T-helper 2 cell treated with Interferon-gamma antibody and Interleukin-4, amounts not matched to agents 5 μg/mL and 100 μg/mL, for 36 hours (primary cell): ENCODE results near the gene ZNF48.

ENCODE experiments used
- DNase-seq: peaks from one replicate; pipeline ENCODE4 v3.0.0; 2021; ENCODE audit warnings: low spot score
- H3K27ac Mint-ChIP-seq: one replicate; pipeline ENCODE4 v1.8.0; 2021; ENCODE audit warnings: mild to moderate bottlenecking, mixed read lengths
- H3K27me3 Mint-ChIP-seq: one replicate; pipeline ENCODE4 v1.8.0; 2021; ENCODE audit warnings: low read depth, mixed read lengths
- H3K36me3 Mint-ChIP-seq: one replicate; pipeline ENCODE4 v1.8.0; 2021; ENCODE audit warnings: low read depth, mixed read lengths
- H3K4me1 Mint-ChIP-seq: one replicate; pipeline ENCODE4 v1.8.0; 2021; ENCODE audit warnings: low read depth, mixed read lengths
- H3K4me3 Mint-ChIP-seq: one replicate; pipeline ENCODE4 v1.8.0; 2022; ENCODE audit warnings: mild to moderate bottlenecking, moderate library complexity, mixed read lengths
- H3K9me3 Mint-ChIP-seq: one replicate; pipeline ENCODE4 v1.8.0; 2021; ENCODE audit warnings: mixed read lengths

The ZNF48 gene

DNA sequence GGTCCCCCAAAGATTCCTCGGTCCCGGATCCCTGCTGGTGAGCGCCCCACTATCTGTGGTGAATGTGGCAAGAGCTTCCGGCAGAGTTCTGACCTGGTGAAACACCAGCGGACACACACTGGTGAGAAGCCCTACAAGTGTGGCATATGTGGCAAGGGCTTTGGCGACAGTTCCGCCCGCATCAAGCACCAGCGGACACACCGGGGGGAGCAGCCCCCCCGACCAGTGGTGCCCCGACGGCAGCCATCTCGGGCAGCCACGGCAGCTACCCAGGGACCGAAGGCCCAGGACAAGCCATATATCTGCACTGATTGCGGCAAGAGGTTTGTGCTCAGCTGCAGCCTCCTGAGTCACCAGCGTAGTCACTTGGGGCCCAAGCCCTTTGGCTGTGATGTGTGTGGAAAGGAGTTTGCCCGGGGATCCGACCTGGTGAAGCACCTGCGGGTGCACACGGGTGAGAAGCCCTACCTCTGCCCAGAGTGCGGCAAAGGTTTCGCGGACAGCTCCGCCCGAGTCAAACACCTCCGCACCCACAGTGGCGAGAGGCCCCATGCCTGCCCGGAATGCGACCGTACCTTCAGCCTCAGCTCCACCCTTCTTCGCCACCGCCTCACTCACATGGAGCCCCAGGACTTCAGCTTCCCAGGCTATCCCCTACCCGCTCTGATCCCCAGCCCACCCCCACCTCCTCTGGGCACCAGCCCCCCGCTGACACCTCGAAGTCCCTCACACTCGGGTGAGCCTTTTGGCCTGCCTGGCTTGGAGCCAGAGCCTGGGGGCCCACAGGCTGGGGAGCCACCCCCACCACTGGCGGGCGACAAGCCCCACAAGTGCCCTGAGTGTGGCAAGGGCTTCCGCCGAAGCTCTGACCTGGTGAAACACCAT is 2.8 kb downstream of the ZNF48 start:
- no peak overlapping the region for H3K4me3 Mint-ChIP-seq
- DNase-seq = no peak
- peaks cover 15% of the 10 kb centered on the region for H3K36me3 Mint-ChIP-seq
- no peaks in the 10 kb centered on the region for H3K27me3 Mint-ChIP-seq
- H3K9me3 Mint-ChIP-seq = no peaks in the 10 kb centered on the region
- no peak overlapping the region for H3K27ac Mint-ChIP-seq
- H3K4me1 Mint-ChIP-seq = peaks cover 33% of the 10 kb centered on the region

DNA sequence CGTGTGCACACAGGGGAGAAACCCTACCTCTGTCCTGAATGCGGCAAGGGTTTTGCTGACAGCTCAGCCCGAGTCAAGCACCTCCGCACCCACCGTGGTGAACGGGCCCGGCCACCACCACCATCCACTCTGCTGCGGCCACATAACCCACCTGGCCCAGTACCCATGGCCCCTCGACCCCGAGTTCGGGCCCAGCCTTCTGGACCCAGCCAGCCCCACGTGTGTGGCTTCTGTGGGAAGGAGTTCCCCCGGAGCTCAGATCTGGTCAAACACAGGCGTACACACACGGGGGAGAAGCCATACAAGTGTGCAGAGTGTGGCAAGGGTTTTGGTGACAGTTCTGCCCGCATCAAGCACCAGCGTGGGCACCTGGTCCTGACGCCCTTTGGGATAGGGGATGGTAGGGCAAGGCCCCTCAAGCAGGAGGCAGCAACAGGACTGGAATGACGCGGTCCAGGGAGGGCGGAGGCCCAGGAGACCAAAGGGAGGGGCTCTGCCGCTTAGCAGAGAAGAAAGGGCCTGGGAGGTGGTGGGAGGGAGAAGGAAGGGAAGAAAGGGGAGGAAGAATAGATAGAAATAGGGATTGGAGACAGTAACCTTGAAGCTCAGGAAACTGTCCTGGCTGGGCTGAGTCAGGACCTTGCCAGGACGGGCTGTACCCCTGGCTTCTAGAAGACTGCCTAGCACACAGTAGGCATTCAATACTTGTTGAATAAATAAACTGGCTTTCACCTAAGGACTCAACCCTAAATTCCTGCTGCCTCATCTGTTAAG is 3.6 kb downstream of the ZNF48 start:
- no peak for DNase-seq
- Mint-ChIP-seq H3K4me1 (peaks cover 33% of the 10 kb centered on the region), H3K27me3 (no peaks in the 10 kb centered on the region), H3K36me3 (peaks cover 15% of the 10 kb centered on the region), H3K27ac (peak overlapping the region; percentile 65), H3K9me3 (no peaks in the 10 kb centered on the region), H3K4me3 (peak overlapping the region; percentile 60)

DNA sequence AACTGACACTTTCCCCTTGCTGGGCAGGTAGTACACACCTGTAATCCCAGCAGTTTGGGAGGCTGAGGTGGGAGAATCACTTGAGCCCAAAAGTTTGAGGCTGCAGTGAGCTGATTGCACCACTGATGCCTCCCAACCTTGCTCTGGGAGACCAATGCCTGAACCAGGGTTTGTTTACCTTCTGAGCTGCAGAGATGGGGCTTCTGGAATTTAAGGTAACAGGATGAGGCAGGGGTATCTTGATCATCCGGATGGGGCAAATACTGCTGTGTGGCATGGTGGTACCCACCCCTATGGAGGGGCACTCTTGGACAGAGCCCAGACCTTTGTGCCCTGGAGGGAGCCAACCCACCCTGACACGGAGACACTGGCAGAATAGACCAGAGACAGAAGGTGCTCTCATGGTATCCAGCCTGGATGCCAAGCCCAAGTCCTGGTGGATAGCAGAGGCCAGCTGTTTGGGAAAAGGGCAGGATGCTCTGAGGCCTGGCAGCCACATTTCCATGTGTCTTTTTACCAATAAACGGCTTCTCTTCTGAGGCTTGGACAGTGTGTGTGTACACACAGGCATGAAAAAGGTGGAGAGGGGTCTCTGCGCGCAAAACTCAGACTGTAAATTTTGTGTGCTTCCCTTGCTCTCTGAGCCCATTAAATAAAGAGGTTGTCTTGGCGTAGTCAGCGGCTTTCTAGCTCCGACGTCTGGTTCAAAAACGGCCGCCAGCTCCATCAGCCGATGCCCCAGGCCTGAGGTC is 4.4 kb downstream of the ZNF48 start:
- Mint-ChIP-seq H3K27ac (peak overlapping the region; percentile 80), H3K27me3 (no peaks in the 10 kb centered on the region), H3K36me3 (peaks cover 15% of the 10 kb centered on the region), H3K4me1 (peaks cover 30% of the 10 kb centered on the region), H3K9me3 (no peaks in the 10 kb centered on the region), H3K4me3 (peak overlapping the region; percentile 92)
- no peak for DNase-seq

DNA sequence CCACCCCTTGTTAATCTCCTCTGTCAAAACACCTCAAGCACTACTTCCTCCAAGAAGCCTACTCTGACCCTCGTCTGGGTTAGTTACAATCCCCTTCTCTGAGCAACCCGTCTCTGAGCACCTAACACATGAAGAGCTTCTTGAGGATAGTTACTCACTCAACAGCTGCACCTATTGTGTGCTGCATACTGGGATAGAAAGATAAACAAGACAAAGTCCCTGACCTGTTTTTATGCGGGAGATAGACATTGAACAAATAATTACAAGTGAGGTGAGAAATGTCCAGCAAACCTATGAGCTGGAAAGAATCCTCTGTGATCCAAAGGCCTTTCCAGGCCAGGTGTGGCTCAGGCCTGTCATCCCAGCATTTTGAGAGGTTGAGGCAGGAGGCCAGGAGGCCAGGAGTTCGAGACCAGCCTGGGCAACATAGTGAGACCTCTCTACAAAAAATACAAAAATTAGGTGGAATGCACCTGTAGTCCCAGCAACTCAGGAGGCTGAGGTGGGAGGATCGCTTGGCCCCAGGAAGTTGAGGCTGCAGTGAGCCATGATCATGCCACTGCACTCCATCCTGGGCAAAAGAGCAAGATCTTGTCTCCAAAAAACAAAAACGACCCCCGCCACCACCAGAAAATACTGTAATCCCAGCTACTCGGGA is 6.7 kb downstream of the ZNF48 start:
- H3K4me3 Mint-ChIP-seq = peak overlapping the region; percentile 92

DNA sequence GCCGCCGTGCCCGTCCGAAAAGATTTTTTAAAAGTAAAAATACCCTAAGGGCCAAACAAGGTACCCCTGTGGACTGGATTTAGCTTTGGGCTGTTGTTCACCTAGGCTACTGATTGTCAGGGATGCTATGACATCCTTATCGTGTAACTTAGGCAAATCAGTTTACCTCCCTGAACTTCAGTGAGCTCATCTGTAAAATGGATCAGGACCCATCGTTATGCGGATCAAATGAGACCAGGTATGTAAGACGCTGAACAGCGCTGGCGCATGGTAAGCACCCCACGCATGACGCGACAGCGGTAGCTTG is 11.5 kb downstream of the ZNF48 start:
- H3K4me3 Mint-ChIP-seq = peak overlapping the region; percentile 100
- H3K36me3 Mint-ChIP-seq = peaks cover 3% of the 10 kb centered on the region
- H3K9me3 Mint-ChIP-seq = no peaks in the 10 kb centered on the region
- H3K27me3 Mint-ChIP-seq = no peaks in the 10 kb centered on the region
- peaks cover 15% of the 10 kb centered on the region for H3K4me1 Mint-ChIP-seq
- peak overlapping the region; percentile 99 for H3K27ac Mint-ChIP-seq
- DNase-seq = no peak

More for the DNA sequence above, 6.7 kb downstream of the ZNF48 start:
- Mint-ChIP-seq H3K27ac (no peak overlapping the region), H3K9me3 (no peaks in the 10 kb centered on the region), H3K27me3 (no peaks in the 10 kb centered on the region), H3K36me3 (peaks cover 13% of the 10 kb centered on the region), H3K4me1 (peaks cover 25% of the 10 kb centered on the region)
- no peak for DNase-seq

DNA sequence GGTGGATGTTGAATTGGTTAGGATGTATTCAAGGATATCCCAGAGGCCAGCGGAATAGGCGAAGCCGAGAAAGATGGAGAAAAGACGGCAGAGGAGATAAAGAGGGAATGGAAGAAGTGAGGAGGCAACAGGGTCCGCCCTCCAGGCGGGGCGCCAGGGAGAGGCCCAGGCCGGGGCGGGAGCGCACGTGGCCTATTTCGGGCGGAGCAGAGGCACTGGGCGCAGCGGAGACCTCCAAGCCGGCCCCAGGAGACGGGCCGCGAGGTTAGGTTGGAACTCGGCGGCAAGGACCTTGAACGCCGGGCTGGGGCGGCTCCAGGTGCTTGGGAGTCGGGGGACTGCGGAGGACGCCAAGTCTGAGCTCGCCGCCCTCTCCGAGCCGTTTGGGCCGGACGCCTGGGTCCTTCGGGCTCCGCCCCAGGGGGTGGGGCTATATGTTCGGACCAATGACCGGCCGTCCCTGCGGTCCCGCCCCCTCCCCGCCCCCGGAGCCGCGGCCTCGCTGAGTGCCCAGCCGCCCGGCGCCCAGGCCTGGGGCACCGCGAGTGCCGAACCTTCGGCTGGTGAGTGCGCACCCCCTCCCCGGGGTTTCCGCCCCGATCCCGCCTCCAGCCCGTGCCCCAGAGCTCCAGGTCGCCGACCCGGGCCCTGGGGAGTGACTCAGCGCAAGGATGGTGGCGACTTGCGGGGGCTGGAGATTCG is 12.0 kb downstream of the ZNF48 start, which contains the start of gene ZNF771:
TSS of gene ZNF771 (plus strand) at position 505 of the 702 bp plus-strand sequence. CDS start 448 bp downstream, outside the sequence.
- Mint-ChIP-seq H3K27ac (peak within 1 kb of the TSS; percentile 99), H3K9me3 (no peaks in the 10 kb centered on the region), H3K4me1 (peaks cover 16% of the 10 kb centered on the region), H3K27me3 (no peaks in the 10 kb centered on the region), H3K36me3 (peaks cover 8% of the 10 kb centered on the region), H3K4me3 (peak within 1 kb of the TSS; percentile 100)
- DNase-seq = peak; percentile 86

DNA sequence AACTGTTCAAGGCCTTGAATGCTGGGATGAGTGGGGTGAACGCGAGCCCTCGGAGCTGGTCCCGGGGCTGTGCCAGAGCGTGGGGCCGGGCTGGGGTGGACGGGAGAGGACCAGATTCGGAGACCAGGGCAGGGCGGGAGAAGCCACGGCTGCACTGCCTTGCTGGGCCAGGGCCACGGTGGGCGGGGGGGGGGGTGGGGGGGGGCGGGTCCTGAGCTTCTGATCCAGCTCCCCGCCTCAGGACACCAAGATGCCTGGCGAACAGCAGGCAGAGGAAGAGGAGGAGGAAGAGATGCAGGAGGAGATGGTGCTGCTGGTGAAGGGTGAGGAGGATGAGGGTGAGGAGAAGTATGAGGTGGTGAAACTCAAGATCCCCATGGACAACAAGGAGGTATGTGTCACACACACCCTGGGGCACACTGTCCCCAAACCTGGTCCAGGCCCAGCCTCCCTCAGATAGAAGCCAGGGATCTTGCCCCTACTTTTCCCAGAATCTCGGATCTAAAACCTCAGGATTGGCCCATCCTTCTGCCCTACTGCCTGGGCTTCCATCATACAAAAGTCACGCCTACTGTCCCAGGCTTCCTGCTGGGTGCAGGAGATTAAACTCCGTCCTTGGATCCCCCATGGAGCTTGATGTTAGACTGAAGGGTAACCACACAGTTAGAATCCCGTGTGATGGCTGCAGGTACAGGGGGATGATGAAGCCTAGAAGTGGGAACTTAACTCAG is 12.7 kb downstream of the ZNF48 start:
- Mint-ChIP-seq H3K4me1 (peaks cover 16% of the 10 kb centered on the region), H3K4me3 (peak overlapping the region; percentile 78), H3K36me3 (peaks cover 8% of the 10 kb centered on the region), H3K27me3 (no peaks in the 10 kb centered on the region), H3K9me3 (no peaks in the 10 kb centered on the region), H3K27ac (peak overlapping the region; percentile 73)
- DNase-seq = no peak

DNA sequence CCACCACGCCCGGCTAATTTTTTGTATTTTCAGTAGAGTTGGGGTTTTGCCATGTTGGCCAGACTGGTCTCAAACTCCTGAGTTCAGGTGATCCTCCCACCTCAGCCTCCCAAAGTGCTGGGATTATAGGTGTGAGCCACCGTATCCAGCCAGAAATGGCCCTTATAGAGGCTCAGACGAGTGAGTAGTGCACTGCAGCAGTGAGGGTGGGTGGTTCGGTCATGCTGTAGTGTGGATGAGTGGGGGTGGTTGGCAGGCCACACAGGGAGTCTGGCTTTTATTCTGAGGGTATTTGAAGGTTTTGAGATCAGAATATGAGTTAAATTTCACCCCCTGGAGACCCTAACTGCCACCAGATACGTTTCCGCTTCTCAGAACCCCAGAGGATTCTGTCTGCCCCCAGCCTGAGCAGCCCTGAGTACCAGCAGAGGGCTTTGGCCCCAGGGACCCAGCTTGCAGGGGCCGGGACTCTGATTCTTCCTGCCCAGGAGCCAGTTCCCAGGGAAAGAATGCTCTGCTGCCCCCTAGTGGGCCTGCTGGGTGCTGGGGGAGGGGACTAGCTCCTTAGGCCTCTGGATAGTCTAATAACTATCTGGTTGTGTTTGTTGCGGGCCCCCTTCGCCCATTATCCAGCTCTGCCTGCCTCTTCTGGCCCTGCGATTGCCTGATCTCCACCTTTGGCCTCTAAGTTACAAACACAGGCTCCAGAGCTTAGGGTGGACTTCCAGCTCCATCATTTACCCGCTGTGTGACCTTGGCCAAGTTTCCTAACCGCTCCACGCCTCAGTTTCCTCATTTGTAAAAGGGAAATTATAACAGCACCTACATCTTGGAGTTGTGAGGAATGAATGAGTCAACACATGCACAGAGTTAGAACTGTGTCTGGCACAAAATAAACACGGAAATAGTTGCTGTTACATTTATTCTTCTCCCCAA is 14.2 kb downstream of the ZNF48 start:
- no peaks in the 10 kb centered on the region for H3K27me3 Mint-ChIP-seq
- H3K27ac Mint-ChIP-seq = no peak overlapping the region
- H3K9me3 Mint-ChIP-seq = no peaks in the 10 kb centered on the region
- peaks cover 13% of the 10 kb centered on the region for H3K36me3 Mint-ChIP-seq
- peak; percentile 84 for DNase-seq
- peaks cover 16% of the 10 kb centered on the region for H3K4me1 Mint-ChIP-seq
- peak overlapping the region; percentile 42 for H3K4me3 Mint-ChIP-seq

DNA sequence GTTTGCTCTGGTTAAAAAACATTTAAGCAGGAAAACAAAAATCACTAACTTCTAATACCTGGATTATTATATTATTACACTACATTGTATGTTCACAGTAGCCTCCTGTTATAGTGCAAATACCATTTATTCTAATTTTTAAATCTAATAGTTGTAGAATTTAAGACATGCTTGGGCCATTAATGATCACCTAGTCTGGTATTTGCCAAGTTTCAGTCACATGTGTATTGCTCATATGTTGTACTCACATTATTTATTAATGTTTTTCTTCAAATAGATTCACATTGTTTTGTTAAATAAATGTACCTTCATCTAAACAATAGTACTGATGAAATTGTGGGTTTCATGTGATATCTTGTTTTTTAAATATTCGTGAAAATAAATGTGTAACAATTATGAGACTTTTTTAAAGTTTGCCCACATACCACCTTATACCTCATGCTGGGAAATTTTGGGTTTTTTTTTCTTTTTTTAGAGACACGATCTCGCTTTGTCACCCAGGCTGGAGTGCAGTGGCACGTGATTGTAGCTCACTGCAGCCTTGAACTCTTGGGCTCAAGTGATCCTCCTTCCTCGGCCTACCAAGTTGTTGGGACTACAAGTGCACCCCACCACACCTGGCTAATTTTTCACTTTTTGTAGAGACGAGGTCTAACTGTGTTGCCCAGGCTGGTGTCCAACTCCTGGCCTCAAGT is 18.0 kb downstream of the ZNF48 start:
- Mint-ChIP-seq H3K4me1 (peaks cover 27% of the 10 kb centered on the region), H3K36me3 (peaks cover 18% of the 10 kb centered on the region), H3K27me3 (no peaks in the 10 kb centered on the region), H3K9me3 (no peaks in the 10 kb centered on the region), H3K4me3 (no peak overlapping the region), H3K27ac (peak overlapping the region; percentile 40)
- DNase-seq = no peak

DNA sequence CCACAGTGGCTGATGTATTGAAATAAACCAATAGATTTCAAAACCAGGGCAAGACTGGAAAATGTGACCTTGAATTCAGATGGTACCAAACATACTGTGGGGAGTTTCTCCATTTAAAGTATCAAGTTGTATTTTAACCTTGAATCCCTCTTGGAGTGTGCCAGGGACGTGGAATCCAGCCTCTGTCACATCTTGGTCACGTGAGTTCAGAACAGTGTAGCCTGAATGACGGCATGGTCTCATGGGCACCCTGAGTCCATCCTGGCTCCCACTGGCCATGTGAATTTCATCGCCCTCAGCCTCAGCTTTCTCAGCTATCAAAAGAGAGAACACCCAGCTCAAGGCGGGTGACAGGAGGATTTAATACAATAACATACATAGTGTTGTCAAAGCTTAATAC is 18.9 kb downstream of the ZNF48 start:
- peaks cover 31% of the 10 kb centered on the region for H3K4me1 Mint-ChIP-seq
- no peak for DNase-seq
- peak overlapping the region; percentile 40 for H3K27ac Mint-ChIP-seq
- peaks cover 18% of the 10 kb centered on the region for H3K36me3 Mint-ChIP-seq
- H3K27me3 Mint-ChIP-seq = no peaks in the 10 kb centered on the region
- no peaks in the 10 kb centered on the region for H3K9me3 Mint-ChIP-seq
- H3K4me3 Mint-ChIP-seq = no peak overlapping the region

DNA sequence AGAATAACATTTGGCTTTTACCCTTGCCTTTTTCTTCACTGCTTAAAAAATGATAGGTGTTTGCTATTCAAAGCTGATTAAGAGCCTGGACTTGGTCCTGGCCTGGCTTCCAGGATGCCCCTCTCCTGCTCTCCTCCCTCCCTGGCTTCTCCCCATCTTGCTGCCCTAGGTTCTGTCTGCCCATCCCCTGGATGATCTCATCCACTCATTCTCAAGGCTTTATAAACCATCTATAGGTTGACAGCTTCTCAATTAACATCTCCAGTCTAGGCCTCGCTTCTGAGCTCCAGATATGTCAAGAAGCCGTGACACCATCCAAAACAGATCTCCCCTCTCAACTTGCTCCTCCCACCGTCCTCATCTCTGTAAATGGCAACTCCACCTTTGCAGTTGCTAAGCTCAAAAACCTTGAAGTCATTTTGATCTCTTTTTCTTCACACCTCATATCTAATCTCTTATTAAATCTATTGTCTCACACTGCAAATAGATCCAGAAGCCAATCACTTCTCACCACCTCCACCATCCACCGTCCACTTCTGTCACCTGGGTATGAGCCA is 20.9 kb downstream of the ZNF48 start:
- H3K4me3 Mint-ChIP-seq = no peak overlapping the region

More for the DNA sequence above, 20.9 kb downstream of the ZNF48 start:
- peaks cover 25% of the 10 kb centered on the region for H3K36me3 Mint-ChIP-seq
- peak overlapping the region; percentile 24 for H3K27ac Mint-ChIP-seq
- H3K27me3 Mint-ChIP-seq = no peaks in the 10 kb centered on the region
- no peaks in the 10 kb centered on the region for H3K9me3 Mint-ChIP-seq
- peaks cover 29% of the 10 kb centered on the region for H3K4me1 Mint-ChIP-seq
- DNase-seq = no peak
